GM21360 (cell line): ENCODE measurements around the gene CACNA1S.

Experiments used
- ATAC-seq: cut with Tn5 transposase; IDR thresholded peaks from one replicate; pipeline ENCODE4 v1.9.1; 2021; ENCODE audit warnings: mild to moderate bottlenecking, moderate library complexity; ENCODE audit not compliant: unreplicated experiment

The CACNA1S gene

DNA sequence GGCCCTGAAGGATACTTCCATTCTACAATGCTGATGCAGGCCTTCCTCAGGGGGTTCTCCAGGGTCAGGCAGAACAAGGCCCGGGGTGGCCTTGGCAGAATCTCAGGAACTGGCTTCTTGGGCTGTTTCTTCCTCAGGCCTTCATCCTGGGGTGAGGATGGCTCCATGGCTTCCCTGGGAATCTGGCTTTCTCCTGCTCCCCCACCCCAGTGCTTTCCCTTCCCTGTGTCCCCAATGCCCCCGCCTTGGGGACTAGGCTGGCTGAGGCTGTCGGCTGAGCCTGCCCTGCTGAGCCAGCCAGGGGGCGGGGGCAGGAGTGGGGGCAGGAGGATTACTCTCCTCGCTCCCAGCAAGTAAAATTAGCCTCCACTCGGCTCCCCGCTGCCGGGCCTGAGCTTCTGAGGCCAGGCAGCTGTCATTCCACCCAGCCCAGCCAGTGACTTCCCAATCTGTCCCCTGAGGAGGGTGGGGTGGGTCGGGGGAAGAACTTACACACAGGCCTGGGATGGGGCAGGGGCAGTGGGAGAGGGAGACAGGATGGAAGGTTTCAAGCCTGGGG, at the start of gene CACNA1S:
Gene CACNA1S (minus strand): TSS at position 254 of the 559 bp plus-strand sequence. CDS start 87 bp downstream, at position 167.
- no peak for ATAC-seq

DNA sequence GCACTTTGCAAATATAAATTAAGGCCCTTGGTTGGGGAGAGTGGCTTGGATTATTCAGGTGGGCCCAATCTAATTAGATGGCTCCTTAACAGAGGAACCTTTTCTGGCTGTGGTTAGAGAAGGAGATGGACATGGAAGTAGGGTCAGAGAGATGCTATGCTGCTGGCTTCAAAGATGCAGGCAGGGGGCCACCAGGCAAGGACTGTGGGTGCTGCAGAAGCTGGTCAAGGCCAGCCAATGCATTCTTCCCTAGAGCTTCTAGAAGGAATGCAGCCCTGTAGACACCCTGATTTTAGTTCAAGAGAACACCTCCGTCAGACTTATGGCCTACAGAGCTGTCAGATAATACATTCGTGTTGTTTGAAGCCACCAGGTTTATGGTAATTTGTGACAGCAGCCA, 45.7 kb upstream of the CACNA1S start:
- no peak for ATAC-seq

DNA sequence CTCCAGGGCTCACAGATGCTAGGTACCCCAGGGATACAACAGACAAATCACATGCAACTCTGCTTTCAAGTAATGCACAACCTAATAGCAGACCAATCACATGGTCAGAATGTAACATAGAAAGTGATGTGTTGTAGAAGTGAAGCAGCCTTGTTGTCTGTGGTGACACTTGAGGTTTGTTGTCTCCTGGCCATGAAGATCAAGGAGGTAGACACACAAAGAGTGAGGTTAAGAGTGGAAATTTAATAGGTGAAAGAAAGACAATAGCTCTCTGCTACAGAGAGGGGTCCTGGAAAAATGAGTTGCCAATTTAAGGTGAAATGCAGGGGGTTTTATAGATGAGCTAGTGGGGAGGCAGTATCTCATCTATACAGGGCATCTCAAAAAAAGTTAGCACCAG, 44.6 kb upstream of the CACNA1S start:
- no peak for ATAC-seq

DNA sequence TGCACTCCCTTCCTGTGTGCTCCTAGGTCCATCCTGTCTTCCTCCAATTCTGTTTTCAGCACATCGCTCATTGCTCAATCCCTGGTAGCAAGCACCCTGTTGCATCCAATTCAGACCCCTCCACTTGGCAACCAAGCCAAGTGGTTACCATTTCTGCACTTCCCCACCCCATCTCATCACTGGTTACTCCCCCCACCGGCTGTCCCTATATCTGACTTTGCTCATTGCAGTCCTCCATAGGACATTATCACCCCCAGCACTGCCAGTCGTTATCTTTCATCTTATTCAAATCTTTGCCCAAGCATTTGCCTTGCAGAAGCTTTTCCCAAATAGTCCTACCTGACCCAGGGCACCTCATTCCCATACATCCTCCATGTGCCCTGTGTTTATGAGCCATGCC, 44.1 kb upstream of the CACNA1S start:
- ATAC-seq, result no peak

DNA sequence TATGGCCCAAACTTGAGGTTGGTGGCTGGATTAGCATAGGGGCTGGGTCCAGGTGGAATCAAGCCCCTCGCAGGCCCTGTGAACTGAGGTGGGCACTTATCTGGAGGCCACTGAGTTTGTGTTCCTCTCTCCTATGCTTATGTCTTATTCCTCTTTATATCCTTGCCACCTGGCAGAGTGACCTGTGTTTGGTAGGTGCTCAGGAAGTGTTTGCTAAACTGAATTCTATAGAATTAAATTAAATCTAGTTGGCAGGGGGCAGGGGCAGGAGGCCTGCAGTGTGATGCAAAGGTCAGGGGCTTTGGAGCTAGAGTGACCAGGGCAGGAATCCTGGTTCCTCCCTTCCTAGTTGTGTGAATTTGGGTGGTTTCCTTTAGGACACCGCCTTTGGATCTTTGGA, 43.1 kb upstream of the CACNA1S start:
- ATAC-seq, result no peak

DNA sequence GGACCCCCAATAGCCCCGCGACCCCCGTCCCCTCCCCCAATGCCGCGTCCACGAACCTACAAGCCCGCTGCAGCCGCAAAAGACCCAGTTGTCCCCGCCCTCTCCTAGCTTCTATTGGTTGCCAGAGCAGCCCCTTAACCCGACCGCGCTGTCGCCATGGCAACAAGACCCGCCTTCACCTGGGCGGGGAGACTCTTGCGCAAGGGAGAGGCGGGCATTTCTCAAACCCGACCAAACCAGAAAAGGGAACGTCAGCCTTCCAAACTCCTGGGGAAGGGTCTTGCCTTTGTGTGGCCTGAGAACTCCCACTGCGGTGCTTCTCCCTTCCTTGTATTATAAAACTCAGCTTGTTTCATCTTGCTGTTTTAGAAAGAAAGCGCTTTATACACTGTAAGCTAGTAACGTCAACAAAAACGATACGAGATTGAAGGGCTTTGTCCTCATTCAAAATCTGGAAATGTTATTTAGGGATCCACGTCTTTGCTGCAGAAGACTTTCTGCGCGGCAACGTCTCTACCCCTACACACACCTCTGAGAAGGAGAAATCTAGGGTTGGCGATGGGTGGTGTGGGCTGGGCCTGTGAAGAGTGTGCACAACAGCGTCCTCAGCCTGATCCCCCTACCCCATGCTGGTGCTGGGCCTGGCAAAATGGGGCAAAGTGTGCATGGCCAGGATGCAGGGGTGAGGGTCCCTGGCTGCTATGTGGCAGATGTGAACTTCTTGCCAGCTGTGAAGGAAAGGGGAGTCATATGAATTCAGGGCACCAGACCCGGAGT, 42.4 kb upstream of the CACNA1S start, which contains the start of gene TMEM9:
Gene TMEM9 (minus strand): TSS at position 86 of the 777 bp plus-strand sequence. CDS start 551 bp downstream, outside the sequence.
- peak; percentile 95 for ATAC-seq

DNA sequence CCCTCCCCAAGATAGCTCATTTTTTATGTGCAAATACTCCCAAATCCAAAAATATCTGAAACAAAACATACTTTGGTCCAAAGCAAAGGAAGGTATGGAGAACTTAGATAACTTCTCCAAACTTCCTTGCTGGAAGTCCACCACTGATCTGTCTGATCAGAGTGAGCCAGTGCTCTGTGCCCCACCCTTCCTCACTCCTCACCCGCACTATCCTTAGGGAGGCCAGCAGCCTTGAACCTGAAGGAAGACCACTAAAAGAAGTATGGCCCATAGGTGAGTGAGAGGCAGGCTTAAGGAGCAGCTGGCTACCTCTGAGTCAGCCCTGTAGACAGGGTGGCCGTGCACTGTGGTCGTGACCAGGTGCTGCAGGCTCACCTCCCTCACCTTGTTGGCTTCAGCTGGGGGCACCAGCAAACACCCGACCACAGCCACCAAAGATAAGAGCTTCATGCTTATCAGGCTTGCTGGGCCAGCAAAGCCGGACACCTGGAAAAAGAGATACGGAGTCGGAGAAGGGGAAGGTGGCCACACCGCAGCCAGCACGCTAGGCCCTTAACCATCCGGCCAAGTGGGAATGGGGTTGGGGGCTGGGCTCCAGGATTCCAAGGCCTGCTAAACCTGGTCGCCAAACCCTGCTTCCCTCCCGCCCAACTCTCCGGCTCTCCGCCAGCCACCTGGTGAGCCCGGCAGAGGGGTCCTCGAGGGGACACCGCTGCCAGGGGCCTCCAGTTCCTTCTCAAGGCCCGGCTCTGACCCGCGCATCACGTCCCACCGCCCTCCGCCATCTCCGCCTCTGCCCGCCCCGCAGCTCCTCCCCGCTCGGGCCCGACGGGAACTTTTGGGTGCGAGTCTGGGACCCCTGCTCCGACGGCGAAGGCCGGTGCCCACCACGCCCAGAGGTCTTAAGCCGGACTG, 41.5 kb upstream of the CACNA1S start:
- ATAC-seq, result peak; percentile 69

DNA sequence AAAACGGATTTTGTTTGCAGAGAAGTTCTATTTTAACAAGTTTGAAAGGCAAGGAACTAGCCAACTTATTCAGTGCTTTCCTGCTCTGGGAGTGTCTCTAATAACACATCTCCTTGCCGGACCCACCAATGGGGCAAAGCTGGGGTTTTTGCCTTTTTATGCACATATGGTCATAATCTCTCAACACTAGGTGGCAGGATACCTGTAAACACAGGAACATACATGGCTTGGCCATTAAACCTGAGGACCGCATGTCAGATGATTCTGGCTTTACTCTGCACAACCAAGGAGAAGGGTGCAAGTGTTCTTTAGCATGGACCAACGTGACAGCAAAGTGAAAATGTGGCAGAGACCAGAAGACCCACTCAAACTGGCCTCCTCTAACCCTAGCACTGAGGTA, 37.2 kb upstream of the CACNA1S start:
- ATAC-seq, result no peak

DNA sequence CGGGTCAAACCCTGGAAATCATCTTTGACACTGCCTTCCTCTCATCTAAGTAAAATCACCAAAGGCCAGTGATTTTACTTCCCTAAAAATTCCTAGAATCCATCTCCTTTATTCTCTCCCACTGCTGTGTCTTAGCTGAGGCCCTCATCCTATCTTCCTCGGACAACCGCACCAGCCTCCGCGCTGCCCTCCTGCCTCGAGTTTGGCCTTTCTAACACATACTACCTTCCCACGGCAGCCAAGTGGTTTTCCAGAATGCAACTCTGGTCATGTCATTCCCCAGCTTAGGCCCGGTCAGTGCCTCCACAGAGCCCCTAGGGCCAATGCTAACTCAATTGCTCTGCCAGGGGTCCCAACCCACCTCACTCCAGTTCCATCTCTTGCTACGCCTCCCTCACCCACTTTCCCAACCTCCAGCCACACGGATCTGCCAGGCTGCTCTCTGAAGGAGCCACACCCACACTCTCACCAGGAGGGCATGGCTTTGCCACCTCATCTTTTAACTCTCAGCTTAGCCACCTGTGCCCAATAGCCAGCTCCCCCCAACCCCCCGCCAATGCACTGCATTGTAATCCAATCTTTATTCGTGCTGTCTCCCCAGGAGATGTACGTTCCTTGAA, 35.3 kb upstream of the CACNA1S start:
- ATAC-seq, result no peak

DNA sequence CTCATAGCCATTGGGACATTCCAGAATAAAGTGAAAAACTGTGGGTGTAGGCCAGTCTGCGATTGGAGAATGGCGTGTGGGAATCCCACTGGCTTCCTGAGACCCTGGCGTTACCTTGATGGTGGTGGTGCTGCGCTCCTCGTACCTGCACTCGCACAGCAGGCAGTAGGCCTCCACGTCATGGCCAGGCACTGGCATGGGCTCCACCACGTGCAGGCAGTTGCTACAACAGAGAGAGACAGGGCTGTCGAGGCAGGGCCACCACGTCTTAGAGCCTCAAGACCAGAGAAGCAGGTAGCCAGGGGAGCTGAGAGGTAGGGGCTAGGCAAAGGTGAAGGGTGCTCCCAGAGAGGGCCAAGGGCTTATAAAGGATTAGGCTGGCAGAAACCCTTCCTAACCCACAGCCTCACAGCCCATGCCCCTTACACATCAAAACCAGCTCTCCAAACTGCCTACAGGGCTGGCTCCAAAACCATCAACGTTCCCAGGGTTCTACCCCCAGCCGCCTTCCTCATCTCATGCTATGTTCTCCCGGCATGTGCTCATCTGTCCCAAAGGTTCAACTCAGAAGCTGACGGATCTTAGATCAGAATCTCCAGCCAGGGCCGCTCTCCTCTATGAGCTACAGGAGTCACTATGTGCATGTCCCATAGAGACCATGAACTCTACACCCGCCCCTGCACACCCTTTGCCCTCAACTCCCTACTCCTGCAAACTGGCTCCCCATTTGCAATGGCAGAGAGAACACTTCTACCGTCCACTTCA, 34.6 kb upstream of the CACNA1S start:
- no peak for ATAC-seq

DNA sequence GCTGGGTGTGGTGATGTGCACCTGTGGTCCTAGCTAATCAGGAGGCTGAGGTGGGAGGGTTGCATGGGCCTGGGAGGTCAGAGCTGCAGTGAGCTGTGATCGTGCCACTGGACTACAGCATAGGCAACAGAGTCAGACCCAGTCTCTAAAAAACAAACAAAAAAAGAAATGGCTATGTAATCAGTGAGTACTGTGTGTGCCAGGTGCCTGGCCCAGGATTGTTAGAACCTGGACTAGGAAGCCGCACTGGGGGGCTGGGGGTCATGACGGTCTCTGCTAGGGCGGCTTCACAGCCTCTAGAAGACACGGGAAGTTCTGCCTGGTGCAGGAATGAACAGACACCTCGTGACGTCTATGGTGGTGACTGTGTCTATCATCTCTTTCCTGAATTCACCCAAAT, 33.6 kb upstream of the CACNA1S start:
- ATAC-seq, result no peak

DNA sequence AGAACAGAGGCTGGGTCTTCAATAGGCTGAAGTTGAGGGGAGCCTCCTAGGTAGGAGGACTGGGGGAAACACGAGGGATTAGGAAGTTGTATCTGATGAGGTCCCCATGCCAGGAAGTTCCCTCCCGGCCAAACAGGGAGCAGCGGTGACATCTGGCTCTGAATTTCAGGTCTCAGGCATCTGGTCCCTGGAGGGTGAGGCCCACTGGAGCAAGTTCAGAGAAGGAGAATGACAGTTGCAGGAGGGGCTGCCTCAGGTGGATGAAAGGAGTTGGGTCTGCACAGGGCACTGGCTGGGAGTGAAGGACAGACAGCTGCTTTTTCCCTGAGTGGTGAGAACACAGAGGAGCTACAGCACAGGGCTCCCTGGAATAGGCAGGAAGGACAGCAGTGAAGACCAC, 32.9 kb upstream of the CACNA1S start:
- ATAC-seq, result no peak

DNA sequence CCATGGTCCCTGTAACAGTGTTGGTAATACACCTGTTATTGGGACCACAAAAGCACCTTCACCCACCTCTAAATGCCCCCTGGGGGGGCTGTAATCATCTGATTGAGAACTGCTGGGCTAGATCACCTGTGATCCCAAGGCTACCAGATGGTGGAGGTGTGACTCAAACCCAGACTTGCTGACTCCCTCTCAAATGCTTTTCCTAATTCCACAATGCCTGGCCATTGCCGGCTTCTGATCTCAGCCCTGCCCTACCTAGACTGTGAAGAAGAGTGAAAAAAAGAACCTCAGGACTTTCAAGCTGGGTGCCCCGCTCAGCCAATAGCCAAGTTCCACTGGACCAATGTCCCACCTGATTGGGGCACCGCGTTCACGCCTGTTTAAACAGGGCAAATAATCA, 32.5 kb upstream of the CACNA1S start:
- ATAC-seq, result no peak

DNA sequence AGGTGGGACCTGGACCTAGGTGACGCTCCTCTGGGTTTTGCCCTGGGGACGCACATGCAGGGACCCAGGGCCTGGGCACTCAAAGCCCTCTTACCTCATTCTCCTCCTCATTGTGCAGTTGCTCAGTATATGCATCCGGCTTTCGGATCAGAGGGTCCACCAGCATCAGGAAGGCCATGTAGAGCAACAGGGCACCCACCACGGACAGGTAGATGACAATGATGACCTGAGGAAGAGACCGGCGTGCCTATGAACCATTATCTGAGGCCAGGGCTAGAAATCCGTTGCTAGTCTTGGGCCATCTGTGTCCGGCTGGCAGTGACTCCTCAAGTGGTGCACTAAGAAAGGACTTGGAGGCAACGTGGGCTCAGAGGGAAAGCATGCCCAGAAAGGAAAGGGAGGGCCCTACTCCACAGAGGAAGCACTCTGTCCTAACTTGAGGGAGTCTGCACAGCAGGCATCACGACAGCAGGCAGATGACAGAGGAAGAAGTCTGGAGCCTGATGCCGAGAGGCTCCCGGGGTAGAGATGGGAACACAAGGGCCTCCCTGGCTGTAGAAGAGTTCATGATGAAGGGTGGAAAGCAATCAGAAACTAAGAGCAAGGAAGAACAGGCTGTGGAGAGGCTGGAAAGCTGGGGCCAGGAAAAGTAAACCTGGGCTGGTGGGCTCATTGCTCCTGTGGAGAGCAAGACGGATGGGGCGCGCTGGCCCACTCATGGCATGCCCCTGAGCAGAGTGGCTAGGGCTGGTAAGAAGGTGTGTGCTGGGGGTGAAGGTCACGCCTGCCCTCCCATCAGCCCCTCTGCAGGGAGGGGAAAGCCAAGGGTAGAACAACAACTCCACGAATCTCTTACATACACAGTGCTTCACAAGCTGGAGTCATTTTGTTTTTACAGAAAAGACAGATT, 31.8 kb upstream of the CACNA1S start:
- no peak for ATAC-seq

DNA sequence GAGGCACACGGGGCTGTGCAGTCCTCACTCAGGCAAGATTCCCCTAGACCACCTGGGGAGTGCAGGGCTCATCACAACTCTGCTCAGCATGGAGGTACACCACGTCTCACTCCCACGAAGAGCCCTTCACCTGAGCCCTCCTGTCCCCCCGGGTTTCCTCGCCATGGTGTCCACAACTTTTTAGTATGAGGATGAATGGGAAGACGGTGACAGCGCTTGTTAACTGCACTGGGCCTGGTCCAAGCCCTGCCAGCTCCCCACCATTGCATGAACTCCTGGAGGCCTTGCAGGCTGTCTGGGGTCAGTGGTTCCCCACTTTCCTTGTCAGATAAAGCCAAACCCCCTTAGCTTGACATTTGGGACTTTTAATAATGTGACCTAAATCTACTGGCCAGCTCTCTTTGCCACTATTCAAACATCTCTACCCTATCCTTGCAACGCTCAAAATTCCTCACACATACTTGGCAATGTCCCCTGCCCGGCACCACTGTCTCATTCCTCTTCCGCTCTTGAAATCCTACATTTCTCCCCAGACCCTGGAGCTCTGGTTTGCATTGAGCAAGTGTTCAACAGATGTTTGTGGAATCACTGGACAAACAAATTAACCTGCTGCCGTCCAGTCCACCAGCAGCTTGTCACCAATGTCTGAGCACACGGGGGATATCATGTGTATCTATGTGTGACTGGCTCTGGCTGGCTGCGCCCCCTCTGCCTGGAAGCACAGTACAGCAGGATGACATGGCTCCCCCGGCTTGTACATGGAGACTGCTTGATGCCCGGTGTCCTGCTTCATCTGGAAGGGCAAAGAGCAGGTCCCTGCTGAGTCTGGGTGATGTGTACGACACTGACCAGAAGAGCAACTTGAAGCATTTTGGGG, 30.9 kb upstream of the CACNA1S start:
- ATAC-seq, result no peak

DNA sequence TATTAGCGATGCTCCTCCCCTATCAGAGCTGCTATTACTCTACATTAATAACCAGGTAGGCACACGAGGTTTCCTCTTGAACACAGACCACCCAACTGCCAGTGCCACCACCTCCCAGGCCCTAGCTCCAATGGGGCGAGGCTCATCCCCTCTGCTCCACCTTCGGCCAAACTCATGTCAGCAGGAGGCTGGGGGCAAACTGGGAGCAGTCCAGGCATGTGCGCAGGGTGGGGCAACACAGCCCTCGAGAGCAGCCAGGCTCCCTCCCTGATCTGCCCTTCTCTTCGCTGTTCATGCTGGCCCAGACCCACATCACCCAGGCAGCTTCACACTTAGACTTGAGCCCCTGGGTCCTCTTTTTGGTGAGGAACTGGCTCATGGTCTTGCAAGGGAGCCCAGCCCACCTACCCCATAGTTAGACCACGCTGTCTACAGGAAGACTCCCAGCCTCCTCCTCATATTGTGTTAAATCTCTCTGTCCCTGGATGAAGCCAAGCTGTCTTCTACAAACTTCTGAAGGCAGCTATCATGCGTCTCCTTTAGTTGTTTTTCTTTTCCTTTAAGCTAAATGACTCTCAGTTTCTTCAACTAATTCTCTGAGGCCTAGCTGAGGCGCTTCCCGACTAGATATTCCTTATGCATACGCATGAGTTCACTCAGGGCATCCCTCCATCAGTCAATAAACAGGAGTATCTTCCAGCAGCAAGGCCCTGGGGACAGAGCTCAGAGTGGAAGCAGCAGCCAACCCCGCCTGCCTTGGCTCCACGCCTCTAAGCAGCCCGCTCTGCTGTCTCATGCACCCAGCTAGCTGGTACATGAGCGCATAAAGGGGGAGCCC, 30.0 kb upstream of the CACNA1S start:
- ATAC-seq, result no peak

DNA sequence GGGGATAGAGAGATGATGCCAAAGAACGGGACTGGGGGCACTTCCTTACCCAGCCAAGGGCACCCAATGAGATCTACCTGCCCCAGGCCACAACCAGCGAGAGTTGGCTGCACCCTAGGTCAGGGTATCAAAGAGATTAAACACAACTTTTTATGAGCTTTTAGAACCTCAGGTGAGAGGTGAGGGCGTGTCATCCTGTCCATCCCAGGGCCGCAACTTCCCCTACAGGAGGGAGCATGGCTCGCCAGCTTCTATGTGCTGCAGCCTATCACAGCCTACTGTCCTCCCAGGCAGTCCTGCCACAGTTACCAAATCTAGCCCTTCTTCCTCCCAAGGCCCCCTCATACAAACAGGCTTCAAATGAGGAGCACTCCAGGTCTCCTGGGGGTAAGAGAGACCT, 29.2 kb upstream of the CACNA1S start:
- ATAC-seq, result no peak

DNA sequence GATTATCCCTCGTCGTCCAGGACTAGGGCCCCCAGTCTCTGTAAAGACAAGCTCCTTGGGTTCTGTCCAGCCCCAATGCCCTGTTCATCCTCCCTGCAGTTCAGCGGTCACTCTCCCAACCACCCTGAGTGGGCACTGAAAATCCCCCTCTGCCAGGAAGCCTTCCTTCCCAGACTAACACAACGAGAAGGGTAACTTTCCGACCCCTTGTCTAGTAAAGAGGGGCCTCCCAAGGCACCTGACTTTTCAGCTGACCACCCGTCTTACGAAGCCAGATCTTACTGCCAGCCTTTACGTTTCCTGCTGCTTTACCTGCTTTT, 28.7 kb upstream of the CACNA1S start:
- no peak for ATAC-seq
